GM18858 (cell line): ENCODE data around the gene CSAG2.
A peak's percentile ranks its signal among the peaks of the same experiment; 100 is the strongest.
"Not testable (repeated sequence)": the region's sequence is repeated elsewhere in the genome, so short reads cannot be mapped to it uniquely, and the experiment has no call there.

Experiments used
- ATAC-seq: cut with Tn5 transposase; IDR thresholded peaks from one replicate; pipeline ENCODE4 v1.9.1; 2021; ENCODE audit not compliant: unreplicated experiment

CSAG2 gene

DNA sequence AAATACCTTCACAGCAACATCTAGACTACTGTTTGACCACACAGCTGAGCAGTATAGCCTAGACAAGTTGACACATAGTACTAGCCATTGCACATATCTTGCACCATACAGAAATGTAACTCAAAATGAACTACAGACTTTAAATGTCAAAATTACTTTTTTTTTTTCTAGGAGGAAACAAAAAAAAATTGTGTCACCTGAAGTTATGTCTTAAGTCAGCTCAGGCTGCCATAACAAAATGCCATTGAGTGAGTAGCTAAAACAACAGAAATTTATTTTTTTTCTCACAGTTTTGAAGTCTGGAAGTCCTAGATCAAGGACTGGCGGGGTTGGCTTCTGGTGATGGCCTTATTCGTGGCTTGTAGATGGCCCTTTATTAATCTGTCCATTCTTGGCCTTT lies at the start of gene CSAG2:
TSS of gene CSAG2 (minus strand) at position 101 of the 400 bp plus-strand sequence. CDS start 161 bp downstream, outside the sequence.
- ATAC-seq: not testable (repeated sequence)

DNA sequence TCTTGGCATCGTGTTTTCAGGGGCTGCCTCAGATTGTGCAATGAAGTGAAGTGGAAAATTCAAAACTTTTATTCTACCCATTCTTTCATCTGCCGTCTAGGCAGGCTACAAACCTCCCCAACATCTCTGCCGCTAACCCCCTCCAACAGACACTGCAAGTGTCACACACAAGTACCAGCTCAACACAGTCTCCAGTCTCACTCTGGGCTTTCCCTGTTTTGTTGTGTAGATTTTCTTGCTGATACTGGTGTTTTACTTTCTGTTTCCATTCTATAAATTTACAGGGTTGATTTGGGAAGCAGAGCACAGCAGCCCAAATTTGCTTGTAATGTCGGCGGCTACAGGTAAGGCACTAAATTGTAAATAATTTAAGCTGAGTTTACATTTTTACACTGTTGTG lies 45.8 kb upstream of the CSAG2 start:
- not testable (repeated sequence) for ATAC-seq

DNA sequence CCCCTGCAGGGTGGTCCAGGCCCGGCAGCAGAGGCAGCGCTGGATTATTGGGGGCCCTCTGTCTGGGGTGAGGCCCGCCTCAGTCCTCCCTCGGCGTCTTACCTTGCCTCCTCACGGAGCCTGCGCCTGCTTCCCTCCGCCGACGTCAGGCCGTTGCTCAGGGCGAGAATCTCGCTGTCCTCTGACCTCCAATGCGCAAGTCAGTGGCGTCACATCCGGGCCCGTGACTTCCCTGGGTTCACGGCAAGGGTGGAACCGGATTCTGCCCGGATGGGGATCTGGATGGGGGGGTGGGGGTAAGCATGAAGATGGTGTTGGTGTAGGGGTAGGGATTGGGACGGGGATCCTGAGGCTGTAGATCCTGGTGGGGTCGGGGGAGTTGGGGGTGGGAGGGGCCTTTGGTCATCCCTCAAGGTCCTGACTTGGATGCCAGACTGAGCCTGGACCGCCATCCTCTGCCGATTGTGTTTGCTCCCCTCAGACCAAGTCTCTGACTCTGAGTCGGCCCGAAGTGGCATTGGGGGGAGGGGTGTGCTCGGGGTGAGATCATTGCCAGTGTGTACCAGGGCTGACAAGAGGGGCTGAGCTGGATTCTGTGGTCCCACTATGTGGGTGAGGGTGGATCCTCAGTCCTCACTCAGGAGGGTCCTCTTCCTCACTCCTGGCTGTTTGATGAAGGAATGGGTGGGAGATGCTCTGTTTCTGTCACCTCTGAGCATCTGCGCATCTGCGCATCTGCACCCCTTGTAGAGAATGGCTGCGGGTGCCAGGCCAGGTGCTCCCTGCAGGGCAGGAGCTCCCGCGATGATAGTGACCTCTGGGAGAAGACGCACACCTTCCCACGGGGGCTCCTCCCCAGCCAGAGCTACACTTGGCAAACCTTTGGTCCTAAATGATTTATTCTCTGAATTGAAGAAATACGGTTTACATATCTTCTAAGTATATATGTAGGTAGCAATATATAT lies 44.9 kb upstream of the CSAG2 start, which contains the start of gene MAGEA2:
TSS of gene MAGEA2 (minus strand) at position 157 of the 965 bp plus-strand sequence. CDS start 2,479 bp downstream, outside the sequence.
- not testable (repeated sequence) for ATAC-seq

- no peak for ATAC-seq
Measured at GRCh38 chrX:152738560-152738959, 29.5 kb upstream of the CSAG2 start.

- not testable (repeated sequence) for ATAC-seq
Measured at GRCh38 chrX:152736528-152736927, 27.5 kb upstream of the CSAG2 start.

- no peak for ATAC-seq
Measured at GRCh38 chrX:152735860-152736511, 26.9 kb upstream of the CSAG2 start.

- no peak for ATAC-seq
Measured at GRCh38 chrX:152735101-152735500, 26.0 kb upstream of the CSAG2 start.

DNA sequence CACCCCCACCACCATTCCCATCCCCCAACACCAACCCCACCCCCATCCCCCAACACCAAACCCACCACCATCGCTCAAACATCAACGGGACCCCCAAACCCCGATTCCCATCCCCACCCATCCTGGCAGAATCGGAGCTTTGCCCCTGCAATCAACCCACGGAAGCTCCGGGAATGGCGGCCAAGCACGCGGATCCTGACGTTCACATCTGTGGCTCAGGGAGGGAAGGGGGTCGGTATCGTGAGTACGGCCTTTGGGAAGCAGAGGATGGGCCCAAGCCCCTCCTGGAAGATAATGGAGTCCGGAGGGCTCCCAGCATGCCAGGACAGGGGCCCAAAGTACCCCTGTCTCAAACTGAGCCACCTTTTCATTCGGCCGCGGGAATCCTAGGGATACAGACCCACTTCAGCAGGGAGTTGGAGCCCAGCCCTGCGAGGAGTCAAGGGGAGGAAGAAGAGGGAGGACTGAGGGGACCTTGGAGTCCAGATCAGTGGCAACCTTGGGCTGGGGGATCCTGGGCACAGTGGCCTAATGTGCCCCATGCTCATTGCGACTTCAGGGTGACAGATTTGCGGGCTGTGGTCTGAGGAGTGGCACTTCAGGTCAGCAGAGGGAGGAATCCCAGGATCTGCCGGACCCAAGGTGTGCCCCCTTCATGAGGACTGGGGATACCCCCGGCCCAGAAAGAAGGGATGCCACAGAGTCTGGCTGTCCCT lies 25.2 kb upstream of the CSAG2 start:
- ATAC-seq: not testable (repeated sequence)

DNA sequence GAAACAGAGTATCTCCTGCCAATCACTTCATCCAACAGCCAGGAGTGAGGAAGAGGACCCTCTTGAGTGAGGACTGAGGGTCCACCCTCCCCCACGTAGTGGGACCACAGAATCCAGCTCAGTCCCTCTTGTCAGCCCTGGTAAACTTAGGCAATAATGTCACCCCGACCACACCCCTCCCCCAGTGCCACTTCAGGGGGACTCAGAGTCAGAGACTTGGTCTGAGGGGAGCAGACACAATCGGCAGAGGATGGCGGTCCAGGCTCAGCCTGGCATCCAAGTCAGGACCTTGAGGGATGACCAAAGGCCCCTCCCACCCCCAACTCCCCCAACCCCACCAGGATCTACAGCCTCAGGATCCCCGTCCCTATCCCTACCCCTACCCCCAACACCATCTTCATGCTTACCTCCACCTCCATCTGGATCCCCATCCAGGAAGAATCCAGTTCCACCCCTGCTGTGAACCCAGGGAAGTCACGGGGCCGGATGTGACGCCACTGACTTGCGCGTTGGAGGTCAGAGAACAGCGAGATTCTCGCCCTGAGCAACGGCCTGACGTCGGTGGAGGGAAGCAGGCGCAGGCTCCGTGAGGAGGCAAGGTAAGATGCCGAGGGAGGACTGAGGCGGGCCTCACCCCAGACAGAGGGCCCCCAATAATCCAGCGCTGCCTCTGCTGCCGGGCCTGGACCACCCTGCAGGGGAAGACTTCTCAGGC lies 24.3 kb upstream of the CSAG2 start, which contains the start of the genes CSAG1 and MAGEA12:
TSS of gene CSAG1 (minus strand) at position 461 of the 715 bp plus-strand sequence. CDS start 1,261 bp downstream, outside the sequence.
TSS of gene MAGEA12 (plus strand) at position 497 of the 715 bp plus-strand sequence. CDS start 2,405 bp downstream, outside the sequence.
- ATAC-seq: no peak

GRCh38 chrX:152725409-152725808 lies 16.3 kb upstream of the CSAG2 start:
- no peak for ATAC-seq

- not testable (repeated sequence) for ATAC-seq
Measured at GRCh38 chrX:152713815-152714787, 5.0 kb upstream of the CSAG2 start, which contains the start of gene MAGEA2B. MAGEA2B (plus strand) TSS chrX:152714628; CDS start chrX:152717107, 2,479 bp downstream.

GRCh38 chrX:152713195-152713594 lies 4.1 kb upstream of the CSAG2 start:
- not testable (repeated sequence) for ATAC-seq

GRCh38 chrX:152706500-152706899 lies 2.6 kb downstream of the CSAG2 start:
- not testable (repeated sequence) for ATAC-seq

DNA sequence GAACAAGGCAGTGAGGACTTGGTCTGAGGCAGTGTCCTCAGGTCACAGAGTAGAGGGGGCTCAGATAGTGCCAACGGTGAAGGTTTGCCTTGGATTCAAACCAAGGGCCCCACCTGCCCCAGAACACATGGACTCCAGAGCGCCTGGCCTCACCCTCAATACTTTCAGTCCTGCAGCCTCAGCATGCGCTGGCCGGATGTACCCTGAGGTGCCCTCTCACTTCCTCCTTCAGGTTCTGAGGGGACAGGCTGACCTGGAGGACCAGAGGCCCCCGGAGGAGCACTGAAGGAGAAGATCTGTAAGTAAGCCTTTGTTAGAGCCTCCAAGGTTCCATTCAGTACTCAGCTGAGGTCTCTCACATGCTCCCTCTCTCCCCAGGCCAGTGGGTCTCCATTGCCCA lies 8.7 kb downstream of the CSAG2 start:
- not testable (repeated sequence) for ATAC-seq

GRCh38 chrX:152697952-152698931 lies 10.8 kb downstream of the CSAG2 start, which contains the start of gene MAGEA3:
MAGEA3 (plus strand) TSS chrX:152698794; CDS start chrX:152700833, 2,039 bp downstream.
- not testable (repeated sequence) for ATAC-seq

- ATAC-seq: peak; percentile 66
Measured at GRCh38 chrX:152681012-152681411, 28.1 kb downstream of the CSAG2 start.

DNA sequence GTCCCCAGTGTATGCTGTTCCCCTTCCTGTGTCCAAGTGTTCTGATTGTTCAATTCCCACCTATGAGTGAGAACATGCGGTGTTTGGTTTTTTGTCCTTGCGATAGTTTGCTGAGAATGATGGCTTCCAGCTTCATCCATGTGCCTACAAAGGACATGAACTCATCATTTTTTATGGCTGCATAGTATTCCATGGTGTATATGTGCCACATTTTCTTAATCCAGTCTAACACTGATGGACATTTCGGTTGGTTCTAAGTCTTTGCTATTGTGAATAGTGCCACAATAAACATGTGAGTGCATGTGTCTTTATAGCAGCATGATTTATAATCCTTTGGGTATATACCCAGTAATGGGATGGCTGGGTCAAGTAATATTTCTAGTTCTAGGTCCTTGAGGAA lies 34.4 kb downstream of the CSAG2 start:
- ATAC-seq: not testable (repeated sequence)
